ENCODE measurements around the gene DBNDD1.

The DBNDD1 gene

GRCh38 chr16:89961920-89962319 is 57.3 kb downstream of the DBNDD1 start:
- no peak for DNase-seq (ENCODE audit: low read depth in 2 of 2)

DNA sequence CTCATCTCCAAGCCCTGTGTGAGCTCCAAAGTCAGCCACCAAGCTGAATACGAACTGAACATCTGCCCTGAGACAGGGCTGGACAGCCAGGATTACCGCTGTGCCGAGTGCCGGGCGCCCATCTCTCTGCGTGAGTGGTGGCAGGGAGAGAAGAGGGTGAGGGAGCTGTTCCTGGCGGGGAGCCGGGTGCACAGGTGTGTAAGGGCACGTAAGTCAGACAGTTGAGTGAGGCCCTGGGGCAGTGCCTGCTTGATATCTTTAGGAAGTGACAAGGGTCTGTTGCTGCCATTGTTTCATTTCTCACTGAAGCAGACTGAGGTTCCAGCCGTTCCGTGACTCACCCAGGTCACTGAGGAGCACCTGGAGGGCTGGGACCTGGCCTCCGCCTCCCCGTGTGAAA is 58.3 kb downstream of the DBNDD1 start:
- no peak for DNase-seq (ENCODE audit: low read depth in 2 of 2)

- DNase-seq (ENCODE audit: low read depth in 2 of 2): no peak
Measured at GRCh38 chr16:89958596-89958995, 60.7 kb downstream of the DBNDD1 start.

- no peak for DNase-seq (ENCODE audit: low read depth in 2 of 2)
Measured at GRCh38 chr16:89958068-89958467, 61.2 kb downstream of the DBNDD1 start.

- DNase-seq (ENCODE audit: low read depth in 2 of 2): no peak
Measured at GRCh38 chr16:89957216-89957785, 62.0 kb downstream of the DBNDD1 start.

GRCh38 chr16:89956505-89957215 is 62.6 kb downstream of the DBNDD1 start:
- DNase-seq (ENCODE audit: low read depth in 2 of 2): no peak

DNA sequence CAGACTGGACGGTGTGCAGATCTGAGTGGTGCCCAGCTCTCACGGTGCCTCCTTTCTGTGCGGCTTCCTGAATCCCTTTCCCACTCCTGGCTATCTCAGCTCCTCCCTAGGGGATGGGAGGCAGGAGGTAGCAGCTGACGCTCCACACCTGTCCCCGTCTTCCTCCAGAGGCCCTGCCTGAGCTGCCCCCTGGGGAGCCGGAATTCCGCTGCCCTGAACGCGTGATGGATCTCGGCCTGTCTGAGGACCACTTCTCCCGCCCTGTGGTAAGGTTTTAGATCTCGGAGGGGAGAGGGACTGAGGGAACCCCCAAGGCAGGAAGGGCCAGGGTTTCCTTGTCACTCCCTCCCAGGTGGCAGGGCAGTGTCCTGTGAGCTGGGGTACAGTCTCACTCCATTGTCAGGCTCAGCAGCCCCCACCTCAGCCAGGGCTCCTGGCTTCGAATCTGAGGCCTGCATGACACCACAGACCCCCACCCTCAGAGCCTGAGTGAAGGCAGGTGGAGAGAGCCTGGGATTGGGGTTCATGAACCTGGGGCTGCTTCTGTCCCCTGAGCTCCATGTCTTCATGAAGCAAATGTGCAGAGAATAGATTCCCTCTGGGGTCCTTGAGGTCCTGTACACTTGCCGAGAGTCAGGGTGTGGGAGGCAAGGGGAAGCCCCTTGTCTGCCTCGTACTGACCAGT is 64.1 kb downstream of the DBNDD1 start:
- no peak for DNase-seq (ENCODE audit: low read depth in 2 of 2)

Data from stimulated activated CD8-positive, alpha-beta memory T cell treated with anti-CD3 and anti-CD28 coated beads, Interleukin-7, amount 100 ng/mL, for 1 hour (primary cell).